ENCODE measurements around the gene CRYAA.

CRYAA gene

DNA sequence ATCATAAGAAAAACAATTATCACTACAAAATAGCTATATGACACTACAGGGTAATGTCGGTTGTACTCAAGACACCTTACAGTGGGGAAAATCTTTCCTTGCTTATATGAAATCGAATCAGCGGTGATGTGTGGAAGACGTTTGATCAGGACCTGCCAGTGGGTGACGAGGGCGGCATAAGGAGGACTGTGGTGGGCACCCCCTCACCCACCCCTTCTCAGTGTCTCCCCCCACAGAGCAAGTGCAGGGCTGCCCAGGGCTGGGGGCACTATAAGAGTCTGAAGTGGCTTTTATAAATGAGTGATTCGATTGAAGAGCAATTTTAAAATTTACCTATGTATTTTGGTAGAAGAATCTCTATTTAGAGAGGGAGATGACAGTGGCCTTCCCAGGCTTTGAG lies 35.8 kb downstream of the CRYAA start:
- no peak for DNase-seq

DNA sequence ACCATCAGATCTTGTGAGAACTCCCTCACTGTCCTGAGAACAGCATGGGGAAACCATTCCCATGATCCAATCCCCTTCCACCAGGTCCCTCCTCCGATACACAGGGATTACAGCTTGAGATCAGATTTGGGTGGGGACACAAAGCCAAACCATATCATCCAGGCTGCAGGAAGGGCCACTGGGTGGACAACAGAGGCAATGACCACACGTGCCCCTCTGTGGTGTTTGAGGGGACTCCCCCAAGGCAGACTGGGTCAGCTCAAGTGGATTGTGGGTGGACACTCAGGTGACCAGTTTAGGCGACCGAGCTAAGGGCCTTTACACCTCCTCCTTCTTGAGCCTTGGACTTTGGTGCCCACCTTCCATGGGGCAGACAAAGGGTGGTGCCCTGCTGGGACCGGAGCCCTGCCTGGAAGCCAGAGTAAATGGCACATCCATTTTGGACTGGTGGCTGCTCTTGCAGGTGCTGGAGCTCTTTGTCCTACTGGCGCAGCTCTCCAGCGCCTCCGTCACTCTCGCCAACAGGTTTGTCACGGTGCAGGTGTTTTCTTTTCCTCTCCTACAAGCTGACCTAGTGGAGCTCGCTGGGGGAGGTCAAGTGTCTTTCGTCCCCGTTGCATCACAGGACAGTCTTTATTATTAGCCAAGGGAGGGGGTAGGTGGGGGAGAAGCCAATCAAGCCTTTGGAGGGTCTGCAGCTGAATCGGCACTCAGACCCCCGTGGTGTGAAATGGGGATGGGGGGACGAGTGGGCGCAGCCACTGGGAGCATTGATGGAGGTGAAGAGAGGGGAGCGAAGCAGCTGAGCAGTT lies 37.6 kb downstream of the CRYAA start:
- DNase-seq = no peak

DNA sequence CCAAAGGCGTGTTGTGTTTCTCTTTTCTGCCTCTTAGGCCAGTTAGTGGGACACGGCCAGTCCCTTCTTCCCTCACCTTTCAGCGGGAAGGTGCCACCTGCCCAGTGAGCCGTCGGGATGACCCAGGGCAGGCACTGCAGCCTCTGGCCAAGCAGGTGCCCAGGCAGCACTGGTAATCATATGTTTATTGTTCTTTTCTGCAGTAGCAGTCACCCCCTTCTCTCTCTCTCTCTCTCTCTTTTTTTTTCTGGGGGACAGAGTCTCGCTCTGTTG lies 38.2 kb downstream of the CRYAA start:
- DNase-seq = no peak

DNA sequence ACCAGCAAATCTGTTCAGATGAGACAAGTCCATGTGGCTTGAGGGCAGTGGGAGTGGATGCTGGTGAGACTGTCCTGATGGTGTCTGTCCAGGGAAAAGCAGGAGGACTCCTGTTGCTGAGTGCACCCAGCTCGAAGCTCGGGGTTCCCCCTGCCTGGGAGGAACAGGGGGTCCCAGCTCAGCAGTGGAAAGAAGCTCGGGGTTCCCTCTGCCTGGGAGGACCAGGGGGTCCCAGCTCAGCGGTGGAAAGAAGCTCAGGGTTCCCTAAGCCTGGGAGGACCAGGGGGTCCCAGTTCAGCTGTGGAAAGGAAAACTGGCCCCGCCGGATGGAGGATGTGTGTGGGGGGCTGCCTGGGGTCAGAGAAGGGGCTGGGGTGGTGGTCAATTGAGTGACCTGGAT lies 39.1 kb downstream of the CRYAA start:
- DNase-seq = no peak

DNA sequence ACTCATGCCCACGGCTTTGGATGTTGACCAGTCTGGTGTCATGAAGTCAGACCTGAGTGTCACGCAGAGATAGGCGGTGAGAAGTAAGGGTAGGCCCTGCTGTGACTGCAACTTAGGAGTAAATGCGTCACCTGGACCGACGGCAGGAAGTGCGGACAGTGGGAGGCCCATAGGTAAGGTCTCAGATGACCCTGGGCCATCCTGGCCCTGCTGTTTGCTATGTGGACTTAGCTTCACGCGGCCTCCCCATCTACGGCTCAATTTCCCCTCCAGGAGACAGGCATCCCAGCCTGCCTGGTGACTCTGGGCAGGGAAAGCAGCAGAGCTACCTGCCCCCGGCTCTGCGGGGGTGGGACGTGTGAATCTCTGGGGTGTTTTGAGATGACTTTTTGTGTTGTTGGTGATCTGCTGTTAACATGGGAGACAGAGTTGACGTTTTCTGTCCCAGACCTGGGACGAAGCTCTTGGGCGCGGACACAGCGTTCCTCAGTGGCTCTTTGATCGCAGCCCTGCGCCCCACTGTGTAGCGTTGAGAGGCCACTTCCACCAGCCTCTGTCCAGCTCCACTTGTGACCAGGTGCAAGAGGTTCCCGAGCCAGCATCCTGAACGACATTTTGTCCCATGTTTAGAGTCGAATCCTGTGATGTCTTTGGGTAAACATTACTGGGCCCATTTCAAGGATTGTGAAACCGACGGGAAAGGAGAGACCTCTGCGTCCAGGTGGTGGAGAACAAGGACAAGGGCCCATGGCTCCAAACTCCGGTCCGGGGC lies 39.9 kb downstream of the CRYAA start:
- DNase-seq = no peak

DNA sequence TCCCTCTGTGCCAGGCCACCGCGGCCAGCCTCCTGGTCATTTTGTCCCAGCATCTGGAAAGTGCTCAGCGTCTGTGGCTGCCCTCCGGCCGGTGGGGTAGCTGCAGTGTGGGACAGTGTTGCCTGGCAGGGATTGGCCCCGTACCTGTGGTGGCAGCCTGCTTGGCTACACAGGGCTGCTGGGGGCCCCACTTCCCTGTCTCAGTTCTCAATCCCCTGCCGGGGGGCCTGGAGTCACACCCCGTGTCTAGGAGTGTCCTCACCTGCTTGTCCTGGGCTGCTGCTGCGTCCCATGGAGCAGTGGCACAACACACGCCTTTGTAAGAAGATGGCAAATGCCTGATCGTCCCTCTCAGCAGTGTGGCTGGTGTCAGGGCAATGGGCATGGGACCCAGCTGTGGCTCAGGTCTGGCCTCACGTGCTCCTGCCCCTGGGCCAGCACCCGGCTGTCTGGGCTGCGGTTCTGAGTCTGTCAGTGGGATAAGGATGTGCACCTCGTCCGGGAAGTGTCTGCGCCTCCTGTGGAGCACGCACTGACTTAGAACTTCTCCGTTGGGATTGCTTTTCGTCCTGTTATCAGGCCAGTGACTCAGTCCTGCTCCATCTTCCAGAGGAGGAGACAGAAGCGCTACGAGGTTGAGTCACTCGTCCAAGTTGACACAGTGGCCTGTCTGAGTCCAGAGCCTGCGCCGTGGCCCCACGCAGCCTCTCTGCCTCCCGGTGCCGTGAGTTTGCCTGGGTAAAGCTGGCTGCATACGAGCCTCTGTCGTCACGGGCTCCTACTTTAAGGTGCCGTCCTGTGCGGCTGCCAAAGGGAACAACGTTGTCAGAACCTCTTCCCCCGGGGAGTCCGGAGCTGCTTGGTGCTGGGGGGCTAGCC lies 41.0 kb downstream of the CRYAA start:
- DNase-seq = no peak

DNA sequence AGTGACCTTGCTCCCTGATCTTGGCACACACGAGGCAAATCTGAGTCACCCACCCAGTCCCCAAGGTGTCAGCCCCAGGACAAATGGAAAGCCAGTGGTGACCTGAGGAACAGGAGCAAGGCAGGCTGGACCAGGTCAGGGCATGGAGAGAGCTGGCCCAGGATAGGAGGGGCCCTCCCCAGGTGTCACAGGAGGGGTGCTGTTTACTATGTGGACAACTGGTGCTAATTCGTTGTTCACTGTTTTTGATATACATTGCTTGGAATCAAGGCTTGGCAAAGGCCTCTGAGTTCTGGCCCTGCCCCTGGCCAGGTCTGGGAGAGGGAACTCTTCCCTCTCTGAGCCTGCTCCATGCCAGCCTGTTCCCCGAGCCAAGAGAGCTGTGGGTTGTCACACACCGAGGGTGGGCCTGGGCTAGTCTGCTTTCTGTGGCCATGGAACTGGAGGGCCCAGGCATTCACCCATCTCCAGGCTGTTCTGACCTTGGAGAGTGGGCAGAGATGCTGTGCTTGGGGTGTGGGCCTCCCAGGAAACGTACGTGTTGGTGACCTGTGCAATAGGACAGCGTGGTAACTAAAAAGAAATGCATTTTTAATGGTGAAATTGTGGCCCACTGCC lies 41.8 kb downstream of the CRYAA start:
- no peak for DNase-seq

DNA sequence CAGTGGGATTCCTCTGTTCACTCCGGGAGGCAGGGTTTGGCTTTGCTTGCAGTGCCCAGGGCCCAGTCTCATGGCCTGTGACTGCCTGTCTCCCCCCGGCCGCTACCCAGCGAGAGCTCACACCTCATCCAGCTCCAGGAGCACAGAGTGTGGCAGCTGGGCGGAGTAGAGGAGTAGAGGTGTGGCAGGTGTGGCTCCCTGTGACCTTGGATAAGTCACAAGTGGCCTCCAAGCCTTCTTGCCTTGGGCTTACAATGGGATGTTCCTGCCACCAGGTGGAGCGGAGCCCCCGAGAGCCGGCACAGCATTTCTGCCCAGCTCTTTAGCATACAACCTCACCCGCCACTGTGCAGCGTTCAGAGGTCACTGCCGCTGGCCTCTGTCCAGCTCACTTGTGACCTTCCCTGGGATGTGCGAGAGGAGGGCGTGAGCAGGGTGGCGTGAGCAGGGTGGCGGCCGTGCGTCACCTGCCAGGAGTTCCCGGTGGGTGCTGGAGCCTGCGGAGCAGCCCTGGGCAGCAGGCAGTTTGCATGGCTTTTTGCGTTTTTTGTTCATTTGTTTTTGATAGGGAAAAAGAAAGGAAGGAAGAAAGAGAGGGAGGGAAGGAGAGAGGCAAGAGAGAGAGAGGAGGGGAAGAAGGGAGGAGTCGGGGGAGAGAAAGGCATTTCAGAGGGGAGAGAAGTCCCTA lies 42.4 kb downstream of the CRYAA start:
- DNase-seq = peak; percentile 47

DNA sequence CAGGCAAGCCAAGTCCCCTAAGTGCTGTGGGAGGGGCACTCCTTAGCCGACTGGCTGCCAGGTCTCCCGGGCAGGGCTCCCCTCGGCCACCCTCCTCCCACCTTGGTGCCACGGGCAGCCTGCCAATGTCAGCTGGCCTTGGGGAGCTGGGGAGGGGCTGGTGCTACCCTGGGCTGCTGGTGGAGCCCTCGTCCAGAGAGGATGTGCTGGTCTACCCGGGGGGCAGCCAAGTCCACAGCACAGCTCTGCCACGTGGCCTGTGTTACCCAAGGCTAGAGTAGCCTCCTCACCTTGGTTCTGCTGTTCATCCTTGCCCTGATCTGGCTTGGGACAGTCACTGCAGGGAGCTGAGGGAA lies 42.9 kb downstream of the CRYAA start:
- DNase-seq = peak; percentile 63

Data from NCI-H69 (cell line).